Tibial artery (tissue), 4 donors: Measurements from ENCODE around the gene PRR23E.

ENCODE experiments used
- DNase-seq, 2 donors: peaks; one replicate each; pipeline ENCODE4 v3.0.0-alpha.2; 2019
- H3K27ac ChIP-seq, 2 donors: fragments of 200-600 bp; sonication (generic) in 1 of 2; 1 replicate in 1 of 2; 2 replicates in 1 of 2; pipeline ENCODE4 v1.5.1; 2018 to 2019; ENCODE audit warnings: mild to moderate bottlenecking in 1 of 2
- H3K27me3 ChIP-seq, 2 donors: fragments of 200-600 bp; sonication (generic) in 1 of 2; one replicate each; pipeline versions ENCODE4 v1.5.1 to v1.6.0; 2016 to 2019
- H3K36me3 ChIP-seq, 3 donors: fragments of 200-600 bp; sonication (generic) in 2 of 3; one replicate each; pipeline ENCODE4 v1.5.1; 2016 to 2019; ENCODE audit warnings: mild to moderate bottlenecking in 2 of 3
- H3K4me1 ChIP-seq, 4 donors: fragments of 200-600 bp; sonication (generic) in 2 of 4; 1 replicate in 3 of 4; 2 replicates in 1 of 4; pipeline ENCODE4 v1.5.1; 2016 to 2019
- H3K4me3 ChIP-seq, 2 donors: fragments of 200-600 bp; sonication (generic) in 1 of 2; 1 replicate in 1 of 2; 2 replicates in 1 of 2; pipeline ENCODE4 v1.5.1; 2018 to 2019; ENCODE audit warnings: mild to moderate bottlenecking in 2 of 2
- H3K9me3 ChIP-seq, 3 donors: fragments of 200-600 bp; sonication (generic) in 1 of 3; one replicate each; pipeline ENCODE4 v1.5.1; 2016 to 2019
- CTCF ChIP-seq, 2 experiments: fragments of 200-600 bp in 1 of 2; fragments of 450-650 bp in 1 of 2; IDR thresholded peaks; one replicate each; pipeline ENCODE4 v1.5.1; 2017 to 2019; ENCODE audit warnings: antibody characterized with exemption in 2 of 2, mild to moderate bottlenecking in 1 of 2, moderate library complexity in 1 of 2
- intact Hi-C: fragments of 100-400 bp; cut with DNase I; formaldehyde crosslinking; loops from one replicate; pipeline ENCODE4 v1.15.0; 2023; ENCODE audit warnings: low total_unique reads

Gene PRR23E

GRCh38 chr3:127228866-127229265, 35.9 kb downstream of the PRR23E start:
- no peak for DNase-seq
- peaks cover 0 to 28% (median 24%) of the 10 kb centered on the region in 3 donors for H3K9me3 ChIP-seq
- peaks cover 0 to 13% of the 10 kb centered on the region in 2 donors for H3K27me3 ChIP-seq
- TF ChIP-seq CTCF (IDR thresholded peaks at IDR 0.05) = no peak
- no peak overlapping the region for H3K4me3 ChIP-seq
- no peaks in the 10 kb centered on the region for H3K36me3 ChIP-seq
- intact Hi-C loops = no loop called here
- H3K4me1 ChIP-seq = no peaks in the 10 kb centered on the region
- no peak overlapping the region for H3K27ac ChIP-seq

GRCh38 chr3:127233371-127233770, 40.4 kb downstream of the PRR23E start:
- no peaks in the 10 kb centered on the region for H3K36me3 ChIP-seq
- intact Hi-C loops = no loop called here
- no peak overlapping the region for H3K4me3 ChIP-seq
- H3K27me3 ChIP-seq = peaks cover 0 to 8% of the 10 kb centered on the region in 2 donors
- H3K27ac ChIP-seq = no peak overlapping the region
- TF ChIP-seq CTCF (IDR thresholded peaks at IDR 0.05) = no peak
- H3K9me3 ChIP-seq = peaks cover 0 to 18% (median 7%) of the 10 kb centered on the region in 3 donors
- DNase-seq = no peak
- H3K4me1 ChIP-seq = no peaks in the 10 kb centered on the region

- no peak for TF ChIP-seq CTCF (IDR thresholded peaks at IDR 0.05)
- H3K36me3 ChIP-seq = no peaks in the 10 kb centered on the region
These were observed 41.8 kb downstream of the PRR23E start for GRCh38 chr3:127234778-127235177.

GRCh38 chr3:127235706-127236105, 42.8 kb downstream of the PRR23E start:
- H3K4me3 ChIP-seq = no peak overlapping the region
- intact Hi-C loops = no loop called here
- H3K9me3 ChIP-seq = peaks cover 0 to 12% (median 6%) of the 10 kb centered on the region in 3 donors
- no peak for TF ChIP-seq CTCF (IDR thresholded peaks at IDR 0.05)
- no peak overlapping the region for H3K27ac ChIP-seq
- no peak for DNase-seq
- H3K27me3 ChIP-seq = peaks cover 0 to 16% of the 10 kb centered on the region in 2 donors
- H3K4me1 ChIP-seq = no peaks in the 10 kb centered on the region
- no peaks in the 10 kb centered on the region for H3K36me3 ChIP-seq

More at GRCh38 chr3:127234778-127235177, 41.8 kb downstream of the PRR23E start:
- H3K4me3 ChIP-seq = no peak overlapping the region
- H3K27ac ChIP-seq = no peak overlapping the region
- no peak for DNase-seq
- H3K9me3 ChIP-seq = peaks cover 0 to 16% (median 7%) of the 10 kb centered on the region in 3 donors
- no peaks in the 10 kb centered on the region for H3K4me1 ChIP-seq
- intact Hi-C loops = no loop called here
- H3K27me3 ChIP-seq = peaks cover 0 to 8% of the 10 kb centered on the region in 2 donors

GRCh38 chr3:127237835-127238234, 44.9 kb downstream of the PRR23E start:
- peaks cover 0 to 5% (median 0%) of the 10 kb centered on the region in 3 donors for H3K9me3 ChIP-seq
- H3K4me1 ChIP-seq = no peaks in the 10 kb centered on the region
- no peak overlapping the region for H3K27ac ChIP-seq
- no peak for DNase-seq
- H3K4me3 ChIP-seq = no peak overlapping the region
- no peaks in the 10 kb centered on the region for H3K36me3 ChIP-seq
- peaks cover 0 to 24% of the 10 kb centered on the region in 2 donors for H3K27me3 ChIP-seq
- no peak for TF ChIP-seq CTCF (IDR thresholded peaks at IDR 0.05)
- intact Hi-C loops = no loop called here

- Histone ChIP-seq H3K4me3 (no peak overlapping the region), H3K9me3 (peaks cover 0 to 5% (median 3%) of the 10 kb centered on the region in 3 donors), H3K4me1 (no peaks in the 10 kb centered on the region), H3K27me3 (peaks cover 0 to 21% of the 10 kb centered on the region in 2 donors), H3K27ac (no peak overlapping the region), H3K36me3 (no peaks in the 10 kb centered on the region)
- intact Hi-C loops = no loop called here
- DNase-seq = no peak
- no peak for TF ChIP-seq CTCF (IDR thresholded peaks at IDR 0.05)
These were observed 45.7 kb downstream of the PRR23E start for GRCh38 chr3:127238602-127239001.
